COR-L47 (cell line): ENCODE measurements around the gene B4GALT2.

ENCODE experiments used
- DNase-seq: peaks from one replicate; lab custom pipeline; 2025; lab: John Stamatoyannopoulos, UW

B4GALT2 gene

GRCh38 chr1:43969746-43970466 lies 9.1 kb upstream of the B4GALT2 start, which contains the start of gene DPH2:
Gene DPH2 (plus strand): TSS chr1:43970010. CDS start chr1:43970176, 166 bp downstream.
- peak; percentile 90 for DNase-seq

- no peak for DNase-seq
Observed at GRCh38 chr1:43970502-43970901, 8.5 kb upstream of the B4GALT2 start.

GRCh38 chr1:43970911-43971310 lies 8.1 kb upstream of the B4GALT2 start:
- DNase-seq = no peak

GRCh38 chr1:43971336-43971980 lies 7.6 kb upstream of the B4GALT2 start:
- no peak for DNase-seq

GRCh38 chr1:43973981-43974442 lies 5.0 kb upstream of the B4GALT2 start:
- no peak for DNase-seq

- DNase-seq = peak; percentile 82
Observed at GRCh38 chr1:43974443-43975248, 4.4 kb upstream of the B4GALT2 start, which contains the start of gene ATP6V0B. Gene ATP6V0B (plus strand): TSS chr1:43974960. CDS start chr1:43975041, 81 bp downstream.

- DNase-seq = no peak
Observed at GRCh38 chr1:43975249-43975961, 3.6 kb upstream of the B4GALT2 start.

- DNase-seq = no peak
Observed at GRCh38 chr1:43976045-43976444, 3.0 kb upstream of the B4GALT2 start.

- DNase-seq = no peak
Observed at GRCh38 chr1:43976890-43977289, 2.1 kb upstream of the B4GALT2 start.

GRCh38 chr1:43977376-43978263 lies 1.4 kb upstream of the B4GALT2 start:
- DNase-seq = no peak

GRCh38 chr1:43978264-43978550 lies 803 bp upstream of the B4GALT2 start:
- no peak for DNase-seq

GRCh38 chr1:43979261-43979527 lies 184 bp downstream of the B4GALT2 start:
- DNase-seq = no peak

GRCh38 chr1:43979528-43980254 lies 681 bp downstream of the B4GALT2 start:
- DNase-seq = no peak

GRCh38 chr1:43980255-43981134 lies 1.5 kb downstream of the B4GALT2 start:
- DNase-seq = no peak

GRCh38 chr1:43981135-43981491 lies 2.1 kb downstream of the B4GALT2 start:
- DNase-seq = no peak

GRCh38 chr1:43981636-43982035 lies 2.6 kb downstream of the B4GALT2 start:
- DNase-seq = no peak

GRCh38 chr1:43982241-43982640 lies 3.2 kb downstream of the B4GALT2 start:
- no peak for DNase-seq

GRCh38 chr1:43982808-43983207 lies 3.8 kb downstream of the B4GALT2 start:
- no peak for DNase-seq

- no peak for DNase-seq
Observed at GRCh38 chr1:43983253-43983899, 4.4 kb downstream of the B4GALT2 start.
